RWPE1 (cell line): ENCODE results near the gene TWF2.

ENCODE experiments used
- CTCF ChIA-PET: fragments of 350-600 bp; sonication (Branson Sonifier 250); formaldehyde crosslinking; extraction: SDS; loops from one replicate; lab custom pipeline; 2021; lab: Yijun Ruan, JAX
- POLR2A ChIA-PET: fragments of 400-600 bp; formaldehyde crosslinking; extraction: SDS; loops from one replicate; lab custom pipeline; 2020; ENCODE audit warnings: antibody characterized with exemption; ENCODE audit not compliant: low non-redundant PET; lab: Yijun Ruan, JAX
- DNase-seq: peaks from one replicate; pipeline ENCODE4 v3.0.0; 2012; ENCODE audit warnings: low spot score
- H3K27ac ChIP-seq: fragments of 450-650 bp; 2 replicates; pipeline ENCODE4 v1.5.1; 2017
- CTCF ChIP-seq: fragments of 450-650 bp; conservative IDR thresholded peaks from 2 replicates; pipeline ENCODE4 v1.5.1; 2017; ENCODE audit warnings: low read depth, mild to moderate bottlenecking

TWF2 gene

GRCh38 chr3:52185311-52185710, 53.6 kb downstream of the TWF2 start:
- no peak for DNase-seq
- TF ChIP-seq CTCF: no peak
- POLR2A ChIA-PET: no interaction called here
- CTCF ChIA-PET: interaction anchor here (0.6 kb wide), 2 partner anchors 92 to 146 kb away, joined by 7 to 11 read pairs; no protein-coding TSS in a partner anchor
- H3K27ac ChIP-seq: no peak overlapping the region

- ChIA-PET POLR2A (no interaction called here), CTCF (interaction anchor here (0.6 kb wide), 2 partner anchors 93 to 147 kb away, joined by 7 to 11 read pairs; no protein-coding TSS in a partner anchor)
- no peak overlapping the region for H3K27ac ChIP-seq
- no peak for TF ChIP-seq CTCF
- DNase-seq: no peak
These were observed 54.3 kb downstream of the TWF2 start for GRCh38 chr3:52184690-52185089.

- no peak overlapping the region for H3K27ac ChIP-seq
- no peak for DNase-seq
- TF ChIP-seq CTCF: no peak
- ChIA-PET POLR2A (no interaction called here), CTCF (interaction anchor here (0.6 to 1.2 kb wide), 3 partner anchors 36 to 136 kb away, joined by 3 to 5 read pairs (median 4); no protein-coding TSS in a partner anchor)
These were observed 55.0 kb downstream of the TWF2 start for GRCh38 chr3:52183786-52184445.

- POLR2A ChIA-PET: no interaction called here
- DNase-seq: no peak
- CTCF ChIA-PET: interaction anchor here (1.2 kb wide), 1 partner anchor 38 kb away, joined by 3 read pairs; no protein-coding TSS in a partner anchor
- TF ChIP-seq CTCF: no peak
- H3K27ac ChIP-seq: no peak overlapping the region
These were observed 56.3 kb downstream of the TWF2 start for GRCh38 chr3:52182691-52183090.

- POLR2A ChIA-PET: no interaction called here
- peak overlapping the region; percentile 67 for H3K27ac ChIP-seq
- no peak for TF ChIP-seq CTCF
- no peak for DNase-seq
- CTCF ChIA-PET: no interaction called here
These were observed 56.8 kb downstream of the TWF2 start for GRCh38 chr3:52182196-52182595.

GRCh38 chr3:52181543-52181942, 57.4 kb downstream of the TWF2 start:
- no peak for DNase-seq
- ChIA-PET POLR2A (interaction anchor here (0.6 kb wide), 1 partner anchor 125 kb away, joined by 3 read pairs; no protein-coding TSS in a partner anchor), CTCF (no interaction called here)
- peak overlapping the region; percentile 67 for H3K27ac ChIP-seq
- no peak for TF ChIP-seq CTCF
